Fibroblast of skin of left quadriceps (primary cell): Measurements from ENCODE around the gene KIF3C.
"Not testable (repeated sequence)": the region's sequence is repeated elsewhere in the genome, so short reads cannot be mapped to it uniquely, and the experiment has no call there.

Source experiments
- DNase-seq, 2 experiments: peaks; one replicate each; pipeline ENCODE4 v3.0.0-alpha.2; 2013; ENCODE audit warnings: low read depth in 2 of 2

KIF3C gene

GRCh38 chr2:25982273-25982967, at the start of gene KIF3C:
TSS of gene KIF3C (minus strand) at chr2:25982497. CDS start at chr2:25981917, 580 bp downstream.
- DNase-seq = peak; percentile 34 to 36

GRCh38 chr2:26028083-26028482, 45.8 kb upstream of the KIF3C start:
- DNase-seq = not testable (repeated sequence)

- DNase-seq = no peak
These were observed 43.2 kb upstream of the KIF3C start for GRCh38 chr2:26025509-26025908.

- no peak for DNase-seq
These were observed 42.0 kb upstream of the KIF3C start for GRCh38 chr2:26024260-26024659.

DNA sequence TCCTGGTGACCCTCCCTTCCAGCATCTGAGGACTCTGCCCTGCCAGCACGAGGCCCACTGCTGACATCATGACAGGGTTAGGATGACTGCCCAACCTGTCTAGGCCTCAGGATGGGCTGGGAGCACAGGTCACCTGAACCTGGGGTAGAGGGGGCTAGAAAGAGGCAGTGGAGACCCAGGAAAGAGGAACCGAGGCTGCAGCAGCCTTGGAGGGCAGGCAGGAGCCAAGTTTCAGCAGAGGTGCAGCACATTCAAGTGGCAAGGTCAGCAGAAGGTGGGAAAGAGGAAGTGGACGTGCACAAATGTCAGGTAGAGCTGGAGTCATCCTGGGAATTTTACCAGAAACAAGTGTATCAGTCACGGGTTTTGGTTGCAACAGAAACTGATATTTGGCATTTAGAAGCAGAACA, 37.9 kb upstream of the KIF3C start:
- no peak for DNase-seq

GRCh38 chr2:26018184-26019055, 36.1 kb upstream of the KIF3C start:
- DNase-seq = no peak

DNA sequence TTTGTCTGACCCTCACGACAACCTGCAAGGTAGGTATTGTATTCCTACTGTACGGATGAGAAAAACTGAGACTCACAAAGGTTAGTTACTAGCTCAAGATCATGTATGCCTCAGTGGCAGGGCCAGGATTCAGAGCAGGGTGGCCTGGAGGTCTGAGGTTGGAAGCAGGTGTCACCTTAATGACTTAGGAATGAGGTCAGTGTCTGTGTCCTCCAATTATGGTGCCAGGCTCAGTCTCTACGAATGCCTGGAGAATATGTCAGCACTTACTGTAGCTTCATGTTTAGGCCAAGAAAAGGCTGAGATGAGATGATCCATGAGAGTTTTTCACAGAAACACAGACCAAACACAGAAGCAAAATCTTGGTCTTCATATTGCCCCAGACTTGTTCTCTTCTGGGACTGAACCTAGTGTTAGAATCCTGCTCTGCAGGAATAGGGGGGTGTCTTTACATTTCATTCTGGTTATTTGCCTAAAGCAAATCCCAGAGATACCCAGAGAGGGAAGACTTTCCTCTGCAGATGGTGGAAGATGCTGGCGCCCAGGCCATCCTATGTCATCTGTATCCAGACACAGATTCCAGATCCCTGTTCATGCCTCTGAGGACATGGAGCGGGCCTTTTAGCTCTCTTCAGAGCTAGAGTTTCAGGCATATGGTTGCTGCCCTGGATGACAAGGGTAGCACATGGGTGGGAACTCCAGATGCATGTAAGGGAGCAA, 35.3 kb upstream of the KIF3C start:
- no peak for DNase-seq

- DNase-seq = not testable (repeated sequence)
These were observed 34.4 kb upstream of the KIF3C start for GRCh38 chr2:26016706-26017045.

GRCh38 chr2:26016012-26016705, 33.9 kb upstream of the KIF3C start:
- no peak for DNase-seq

DNA sequence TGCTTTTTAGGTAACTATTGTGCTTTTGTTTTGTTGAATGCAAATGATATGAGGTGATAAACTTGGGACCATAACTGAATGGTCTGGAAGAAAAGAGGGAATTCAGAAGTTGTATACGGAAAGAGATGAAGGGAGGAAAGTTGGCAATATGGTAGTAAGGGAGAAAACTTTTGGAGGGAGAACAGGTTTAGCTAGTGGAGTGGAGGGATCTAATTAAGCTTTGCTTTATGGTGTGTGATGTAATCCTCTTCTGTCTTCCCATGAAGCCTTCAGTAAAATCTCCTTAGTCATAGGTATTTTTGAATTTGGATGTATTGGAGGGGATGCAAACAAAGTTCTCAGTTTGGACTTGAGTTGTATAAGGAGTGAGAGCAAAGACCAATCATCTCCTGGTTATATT, 31.4 kb upstream of the KIF3C start:
- no peak for DNase-seq

DNA sequence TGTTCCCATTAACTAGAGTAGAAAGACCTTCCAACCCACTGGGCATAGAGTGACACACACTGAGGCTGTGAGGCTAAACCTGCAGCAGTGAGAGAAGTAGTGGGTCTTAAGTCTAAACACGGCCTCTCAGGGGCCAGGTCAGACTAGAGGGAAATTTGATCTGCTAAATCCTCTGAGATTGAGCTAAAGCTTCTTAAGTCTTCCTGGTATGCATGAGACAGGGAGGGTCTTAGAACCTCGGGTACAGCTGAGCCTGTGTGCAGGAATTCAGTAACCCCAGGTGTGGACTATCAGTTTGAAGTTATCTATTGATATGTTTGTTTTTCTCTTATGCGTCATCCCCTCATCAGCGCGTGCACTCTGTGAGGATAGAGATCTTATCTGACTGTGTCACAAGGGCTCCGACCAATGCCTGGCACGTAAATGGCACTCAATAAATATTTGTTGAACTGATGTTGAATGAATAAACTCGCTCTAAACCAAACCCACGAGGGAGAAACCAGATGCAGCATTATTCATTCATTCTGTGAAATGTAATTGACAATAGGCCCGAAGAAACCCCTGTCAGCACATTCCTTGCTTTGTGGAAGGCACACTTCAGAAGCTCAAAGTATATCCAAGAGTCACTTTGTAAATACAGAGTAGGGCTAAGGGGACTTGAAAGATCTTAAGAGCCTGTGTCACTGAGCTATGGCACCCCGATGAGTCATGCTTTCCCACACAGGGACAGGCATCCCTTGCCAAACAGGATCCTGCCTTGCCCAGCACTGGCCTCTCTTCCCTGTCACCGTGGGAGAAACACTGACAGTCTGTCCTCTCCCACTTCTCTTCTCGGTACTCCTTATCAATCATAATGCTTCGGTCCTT, 29.9 kb upstream of the KIF3C start:
- DNase-seq = no peak

- DNase-seq = no peak
These were observed 29.3 kb upstream of the KIF3C start for GRCh38 chr2:26011609-26011989.

DNA sequence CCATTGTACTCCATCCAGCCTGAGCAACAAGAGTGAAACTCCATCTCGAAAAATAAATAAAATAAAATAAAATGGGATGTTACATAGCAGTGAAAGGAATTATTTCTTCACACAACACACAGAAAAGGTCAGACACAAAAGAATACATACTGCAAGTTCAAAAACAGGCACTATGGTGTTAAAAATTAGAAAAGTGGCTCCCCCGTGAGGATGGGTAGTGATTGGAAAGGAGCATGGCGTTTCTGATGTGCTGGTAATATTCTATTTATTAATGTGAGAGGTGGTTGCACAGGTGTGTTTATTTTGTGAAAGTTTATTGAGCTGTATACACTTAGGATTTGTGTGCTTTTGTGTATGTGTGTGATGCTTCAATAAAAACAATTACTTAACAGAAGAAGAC, 28.6 kb upstream of the KIF3C start:
- no peak for DNase-seq

- no peak for DNase-seq
These were observed 27.3 kb upstream of the KIF3C start for GRCh38 chr2:26009567-26009963.

DNA sequence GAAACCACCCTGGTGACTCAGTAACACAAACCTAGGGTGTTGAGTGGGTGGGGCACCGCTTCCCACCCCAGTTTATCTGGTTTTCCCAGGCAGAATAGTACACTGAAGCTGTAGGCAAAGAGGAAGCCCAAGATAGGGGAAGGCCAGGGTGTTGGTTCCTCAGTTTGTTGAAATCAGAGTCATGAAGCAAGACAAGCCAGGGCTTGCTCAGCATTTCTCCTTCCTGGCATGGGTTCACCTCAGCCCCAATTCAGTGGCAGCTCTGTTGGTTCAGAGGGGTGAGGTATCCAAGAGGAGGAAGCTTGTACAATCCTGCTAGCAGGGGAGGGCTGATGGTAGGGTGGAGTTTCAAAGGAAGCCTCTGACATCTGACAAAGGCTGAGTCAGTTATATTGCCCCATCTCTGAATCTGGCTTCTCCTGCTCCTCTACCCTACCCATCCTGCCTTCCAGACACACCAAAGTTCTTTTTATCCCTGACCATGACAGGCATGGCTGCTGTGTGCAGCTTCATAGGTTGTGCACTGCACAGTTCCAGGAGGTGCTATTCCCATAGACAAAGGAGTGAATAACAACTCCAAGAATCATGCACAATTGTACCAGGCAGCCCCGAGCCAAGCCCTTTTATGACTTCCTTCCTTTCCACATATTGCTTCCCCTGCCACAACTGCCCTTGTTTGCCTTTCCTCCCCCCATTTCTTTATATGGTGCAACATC, 26.7 kb upstream of the KIF3C start:
- DNase-seq = no peak

- DNase-seq = no peak
These were observed 25.8 kb upstream of the KIF3C start for GRCh38 chr2:26008095-26008494.

DNA sequence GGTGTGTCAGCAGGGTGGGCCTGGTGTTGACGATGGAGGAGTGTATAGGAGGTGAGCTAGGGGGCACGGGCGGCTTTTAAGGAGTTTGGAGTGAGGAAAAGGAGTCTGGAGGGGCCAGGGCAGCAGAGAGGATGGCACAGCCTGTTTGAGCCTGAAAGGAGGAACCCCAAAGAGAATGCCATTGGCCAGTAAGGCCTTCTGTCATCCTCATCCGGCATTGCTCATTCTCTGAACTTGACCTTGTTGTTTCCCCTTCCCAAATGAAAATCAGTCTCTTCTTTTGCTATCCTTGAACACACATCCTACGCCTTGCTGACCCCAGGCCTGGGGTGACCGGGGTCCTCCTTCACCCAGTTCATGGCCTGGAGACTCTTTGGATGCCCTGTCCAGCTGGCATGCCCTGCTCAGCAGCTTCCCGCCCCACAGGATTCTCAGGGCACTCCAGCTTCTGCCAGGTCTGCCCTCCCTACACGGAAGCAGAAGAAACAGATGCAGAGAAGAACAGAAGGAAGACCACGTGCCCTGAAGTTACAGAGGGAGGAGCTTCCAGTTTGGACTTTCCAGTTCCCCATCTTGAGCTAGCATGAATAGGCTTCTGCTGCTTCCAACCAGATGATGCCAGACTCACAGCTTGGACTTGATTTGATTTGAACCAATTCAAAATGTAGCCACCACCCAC, 20.5 kb upstream of the KIF3C start:
- DNase-seq = no peak

DNA sequence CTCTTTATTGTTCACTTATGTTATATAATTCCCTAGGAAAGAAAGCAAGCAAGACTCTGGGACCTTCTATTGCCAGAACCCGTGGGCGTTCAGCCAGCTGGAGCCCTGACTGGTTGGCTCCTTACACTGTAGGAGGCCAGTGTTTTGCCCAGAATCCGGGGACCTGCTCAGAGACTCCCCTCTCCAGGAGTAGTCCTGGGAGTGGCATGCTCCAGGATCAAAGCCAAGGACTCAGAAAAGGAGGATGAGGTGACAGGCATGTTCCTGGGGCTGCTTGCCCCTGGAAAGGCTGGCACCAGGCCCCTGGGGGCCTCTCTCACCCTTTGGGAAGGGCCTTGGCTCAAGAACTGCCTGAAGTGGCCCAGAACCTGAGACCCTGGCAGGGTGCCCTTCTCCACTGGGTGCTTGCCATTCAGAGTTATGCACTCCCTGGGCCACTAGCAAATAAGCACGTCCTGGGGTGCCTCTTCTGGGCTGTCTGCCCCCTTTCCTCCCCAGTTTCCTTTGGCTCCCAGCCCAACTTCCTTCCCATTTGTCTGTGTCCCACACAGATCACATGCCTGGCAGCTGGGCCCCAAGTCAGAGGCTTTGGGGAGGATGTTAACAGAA, 19.6 kb upstream of the KIF3C start:
- DNase-seq = no peak

DNA sequence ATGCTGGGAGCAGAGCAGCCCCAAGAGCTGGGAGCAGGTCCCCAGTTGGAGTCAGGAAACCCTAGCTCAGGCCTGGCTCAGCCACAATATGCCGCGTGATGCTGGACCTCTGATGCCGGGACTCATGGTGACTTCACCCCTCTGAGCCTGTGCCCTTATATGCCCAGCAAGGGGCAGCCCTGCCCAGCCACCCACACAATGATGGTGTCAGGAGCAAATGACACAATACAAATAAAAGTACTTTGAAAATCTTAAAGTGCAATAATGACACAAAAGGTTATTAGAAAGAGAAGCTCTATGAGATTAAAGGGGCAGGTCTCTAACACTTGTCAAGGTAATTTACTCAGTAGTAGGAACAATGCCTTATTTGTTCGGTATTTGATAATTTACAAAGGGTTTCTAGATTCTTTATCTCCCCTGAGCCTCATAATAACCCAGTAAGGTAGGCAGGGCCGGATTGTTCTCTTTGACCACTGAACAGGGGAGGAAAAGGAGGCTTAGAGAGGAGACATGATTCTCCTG, 18.3 kb upstream of the KIF3C start:
- no peak for DNase-seq
